Endothelial cell of umbilical vein (primary cell): ENCODE results near the gene LDHD. TPM values are rescaled to one million over a fixed set of nuclear protein-coding genes. Genes with fewer than 3 reads are reported as not detected.

Source experiments
- BruUV-seq: library from RNA; stranded (reverse); fragments of 400-500 nt; replicated peaks from 2 replicates; lab custom pipeline; 2021; lab: Mats Ljungman, UMichigan
- CTCF ChIA-PET: fragments of 300-600, 350-600 bp; sonication (Branson Sonifier 250); formaldehyde crosslinking; loops from one replicate; lab custom pipeline; 2021; ENCODE audit warnings: antibody characterized with exemption, inconsistent platforms; lab: Charles Lee
- POLR2A ChIA-PET: fragments of 300-600, 350-600 bp; sonication (Branson Sonifier 250); formaldehyde crosslinking; loops from one replicate; lab custom pipeline; 2021; ENCODE audit warnings: antibody characterized with exemption, inconsistent platforms; lab: Charles Lee
- DNase-seq: peaks from one replicate; pipeline ENCODE4 v3.0.0-alpha.2; 2011; ENCODE audit warnings: low read depth, low spot score
- FAIRE-seq: peaks from 2 replicates; lab custom pipeline; 2011; peaks lifted over from hg19 to GRCh38; lab: Jason Lieb, UNC
- H2AFZ ChIP-seq: 2 replicates; pipeline ENCODE4 v1.6.0; 2012; ENCODE audit warnings: low read depth, low read length, control low read depth, inconsistent platforms
- H3K27ac ChIP-seq: 2 replicates; pipeline ENCODE4 v1.5.1; 2011; ENCODE audit warnings: low read depth, mild to moderate bottlenecking, control low read depth, low read length, moderate library complexity; ENCODE audit not compliant: insufficient read depth
- H3K27me3 ChIP-seq, 2 experiments: 2 replicates each; pipeline versions ENCODE4 v1.6.0 to v1.6.1; 2011; ENCODE audit warnings: low read length in 2 of 2, mixed read lengths in 1 of 2; ENCODE audit not compliant: control insufficient read depth in 2 of 2, insufficient read depth in 2 of 2
- H3K36me3 ChIP-seq, 2 experiments: 2 replicates in 1 of 2; 3 replicates in 1 of 2; pipeline ENCODE4 v1.5.1; 2011; ENCODE audit warnings: low read length in 2 of 2, mild to moderate bottlenecking in 1 of 2, moderate library complexity in 1 of 2; ENCODE audit not compliant: control insufficient read depth in 2 of 2, insufficient read depth in 2 of 2; ENCODE audit errors: extremely low read depth in 1 of 2
- H3K4me1 ChIP-seq: 3 replicates; pipeline ENCODE4 v1.5.1; 2011; ENCODE audit warnings: mild to moderate bottlenecking, low read length; ENCODE audit not compliant: control insufficient read depth, insufficient read depth; ENCODE audit errors: extremely low read depth
- H3K4me2 ChIP-seq: 2 replicates; pipeline ENCODE4 v1.6.1; 2011; ENCODE audit warnings: low read length, control low read depth, mixed read lengths; ENCODE audit not compliant: insufficient read depth
- H3K4me3 ChIP-seq, 3 experiments: fragments of 200-600 bp in 1 of 3; sonication (generic), shearing (Covaris generic) in 1 of 3; replicated peaks in 1 of 3; 2 replicates each; pipeline ENCODE4 v1.5.1; 2011 to 2016; ENCODE audit warnings: control low read depth in 3 of 3, low read length in 3 of 3, mild to moderate bottlenecking in 2 of 3, inconsistent platforms in 1 of 3, low read depth in 1 of 3, moderate library complexity in 1 of 3; ENCODE audit not compliant: insufficient read depth in 1 of 3
- H3K79me2 ChIP-seq: 2 replicates; pipeline ENCODE4 v1.6.0; 2012; ENCODE audit warnings: low read length, inconsistent platforms; ENCODE audit not compliant: control insufficient read depth, insufficient read depth
- H3K9ac ChIP-seq: replicated peaks from 2 replicates; pipeline ENCODE3; 2011; ENCODE audit warnings: low read length, control low read depth; ENCODE audit not compliant: insufficient read depth; ENCODE audit errors: extremely low read depth
- H3K9me1 ChIP-seq: replicated peaks from 3 replicates; pipeline ENCODE4 v1.6.0; 2011; ENCODE audit warnings: mild to moderate bottlenecking, low read length; ENCODE audit not compliant: control insufficient read depth, insufficient read depth; ENCODE audit errors: extremely low read depth
- H3K9me3 ChIP-seq: replicated peaks from 2 replicates; pipeline ENCODE4 v1.5.1; 2012; ENCODE audit warnings: low read length, inconsistent platforms; ENCODE audit not compliant: control insufficient read depth, insufficient read depth
- H4K20me1 ChIP-seq: replicated peaks from 2 replicates; pipeline ENCODE3; 2011; ENCODE audit warnings: mild to moderate bottlenecking, low read length; ENCODE audit not compliant: control insufficient read depth, insufficient read depth; ENCODE audit errors: extremely low read depth
- CTCF ChIP-seq, 2 donors: IDR thresholded peaks; 1 replicate in 1 of 2; 2 replicates in 1 of 2; pipeline ENCODE4 v1.5.1; 2011; ENCODE audit warnings: low read length in 2 of 2, mild to moderate bottlenecking in 2 of 2, moderate library complexity in 2 of 2, control low read depth in 1 of 2, inconsistent platforms in 1 of 2, low read depth in 1 of 2; ENCODE audit not compliant: insufficient read depth in 1 of 2; ENCODE audit errors: extremely low read depth in 1 of 2
- EZH2 ChIP-seq: IDR thresholded peaks from 2 replicates; pipeline ENCODE4 v1.6.1; 2012; ENCODE audit warnings: borderline replicate concordance, low read depth, mild to moderate bottlenecking, moderate library complexity, low read length, inconsistent platforms; ENCODE audit not compliant: severe bottlenecking
- FOS ChIP-seq: IDR thresholded peaks from 2 replicates; pipeline ENCODE4 v1.6.1; 2011; ENCODE audit warnings: mild to moderate bottlenecking, low read length, moderate library complexity, borderline replicate concordance; ENCODE audit not compliant: insufficient read depth
- GATA2 ChIP-seq: IDR thresholded peaks from 2 replicates; pipeline ENCODE4 v1.7.0; 2011; ENCODE audit warnings: low read depth, mild to moderate bottlenecking, moderate library complexity, mixed read lengths, low read length; ENCODE audit not compliant: insufficient read length, insufficient read depth
- JUN ChIP-seq: IDR thresholded peaks from 2 replicates; pipeline ENCODE4 v1.6.1; 2011; ENCODE audit warnings: borderline replicate concordance, low read depth; ENCODE audit not compliant: insufficient read length, insufficient read depth
- MAX ChIP-seq: IDR thresholded peaks from 2 replicates; pipeline ENCODE4 v1.6.1; 2011; ENCODE audit not compliant: insufficient read depth, insufficient read length
- MYC ChIP-seq: IDR thresholded peaks from one replicate; pipeline ENCODE4 v1.6.1; 2011; ENCODE audit warnings: mild to moderate bottlenecking, low read depth, low read length
- POLR2A ChIP-seq: IDR thresholded peaks from 2 replicates; pipeline ENCODE4 v1.6.1; 2012; ENCODE audit warnings: low read depth, mild to moderate bottlenecking, control low read depth, low read length
- POLR2AphosphoS5 ChIP-seq: IDR thresholded peaks from 2 replicates; pipeline ENCODE4 v1.6.1; 2012; ENCODE audit warnings: low read depth, mild to moderate bottlenecking, control low read depth, low read length, moderate library complexity; ENCODE audit not compliant: insufficient read depth
- dilution Hi-C: fragments of 300-500 bp; cut with MboI; formaldehyde crosslinking; loops from one replicate; pipeline ENCODE4 v1.15.0; 2019; ENCODE audit warnings: low sequenced_read_pairs; ENCODE audit not compliant: extremely low pct_ligation_motif_present
- intact Hi-C: fragments of 100-400 bp; cut with micrococcal nuclease; formaldehyde crosslinking; loops from one replicate; pipeline ENCODE4 v1.10.0; 2022
- polyA plus RNA-seq, 4 experiments: library from polyadenylated mRNA; depleted of rRNA in 3 of 4; stranded (reverse) in 3 of 4; unstranded in 1 of 4; fragments of >200 nt; gene quantifications; 2 replicates each; pipeline versions ENCODE4 v1.2.1 to v1.2.3, GENCODE V29; 2011 to 2012; ENCODE audit warnings: missing spikeins in 1 of 4
- total RNA-seq: library from RNA; stranded (reverse); gene quantifications from 2 replicates; pipeline ENCODE4 v1.2.3, GENCODE V29; 2021

Gene LDHD
- total and polyA plus RNA-seq, 2 donors (not counting 3 experiments of a cell fraction or from before 2014, with no cell fraction given) = 0.41 TPM; not detected in 1

- H3K27ac ChIP-seq = no peak overlapping the region
- H3K36me3 ChIP-seq = no peaks in the 10 kb centered on the region
- dilution Hi-C loops (no loop called here), intact Hi-C loops (no loop called here)
- peaks cover 4% of the 10 kb centered on the region for H3K4me1 ChIP-seq
- no peak overlapping the region for H2AFZ ChIP-seq
- H3K79me2 ChIP-seq = no peaks in the 10 kb centered on the region
- no peaks in the 10 kb centered on the region for H3K9me3 ChIP-seq
- no peak overlapping the region for H3K4me3 ChIP-seq
- TF ChIP-seq GATA2 (no peak), CTCF (IDR thresholded peaks at IDR 0.05; ENCODE audit: extremely low read depth in 1 of 2, insufficient read depth in 1 of 2, low read depth in 1 of 2, low read length in 2 of 2) (no peak), EZH2 (no peak), MYC (no peak), POLR2AphosphoS5 (no peak), MAX (no peak), FOS (no peak), POLR2A (no peak), JUN (no peak)
- BruUV-seq = no TSS peak
- DNase-seq (no peak), FAIRE-seq (no peak)
- no peak overlapping the region for H3K9ac ChIP-seq
- H3K9me1 ChIP-seq = no peaks in the 10 kb centered on the region
- H3K27me3 ChIP-seq = no peaks in the 10 kb centered on the region
- no peaks in the 10 kb centered on the region for H4K20me1 ChIP-seq
- ChIA-PET CTCF (interaction anchor here (3.9 kb wide), 1 partner anchor 117 kb away, joined by 22 read pairs; the partner anchor contains the start of gene ZNRF1), POLR2A (no interaction called here)
- no peak overlapping the region for H3K4me2 ChIP-seq
Observed at GRCh38 chr16:75114946-75115825, 1.4 kb downstream of the LDHD start.
